ENCODE measurements around the gene SLC7A10. TPM values are rescaled to one million over a fixed set of nuclear protein-coding genes. Genes with fewer than 3 reads are reported as not detected.

SLC7A10 gene
- total RNA-seq, 1 donor from 2014 or later, result not detected

DNA sequence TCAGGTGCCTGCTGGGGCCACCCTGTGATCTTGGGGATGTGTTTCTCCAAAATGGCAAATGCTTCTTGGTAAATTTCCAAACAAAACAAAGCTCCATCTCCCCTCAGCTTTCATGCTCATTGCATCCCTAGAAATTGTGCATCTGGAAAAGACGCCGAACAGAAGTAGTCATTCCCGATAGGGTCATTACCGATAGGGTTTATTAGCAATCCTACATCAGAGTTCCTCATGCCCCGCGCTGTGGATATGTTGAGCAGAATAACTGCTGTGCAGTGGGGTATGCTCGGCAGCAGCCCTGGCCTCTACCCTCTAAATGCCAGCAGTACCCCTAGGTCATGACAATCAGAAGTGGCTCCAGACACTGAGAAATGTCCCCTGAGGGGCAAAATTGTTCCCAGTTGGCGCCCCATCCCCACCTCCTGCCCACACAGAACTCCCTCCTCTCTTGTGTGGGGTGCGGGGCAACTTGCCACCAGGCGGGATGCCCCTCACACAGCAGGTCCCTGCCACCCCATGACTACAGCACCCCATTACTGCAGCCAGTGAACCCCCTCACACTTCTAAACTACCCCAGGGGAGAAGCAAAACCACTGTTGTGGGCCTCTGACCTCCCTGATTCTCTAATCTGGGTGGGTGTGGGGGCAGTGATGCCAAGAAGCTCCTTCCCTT lies 13.0 kb upstream of the SLC7A10 start:
- H3K27ac Mint-ChIP-seq (ENCODE audit: unreplicated experiment), result no peak overlapping the region
- no peak overlapping the region for H3K4me3 Mint-ChIP-seq (ENCODE audit: unreplicated experiment)
- no peak for DNase-seq
- no peaks in the 10 kb centered on the region for H3K36me3 Mint-ChIP-seq (ENCODE audit: unreplicated experiment)
- no peaks in the 10 kb centered on the region for H3K4me1 Mint-ChIP-seq (ENCODE audit: low read depth, unreplicated experiment)
- H3K27me3 Mint-ChIP-seq (ENCODE audit: unreplicated experiment), result peaks cover 5% of the 10 kb centered on the region
- no peak for TF ChIP-seq CTCF (IDR thresholded peaks at IDR 0.05; ENCODE audit: partially characterized antibody, unreplicated experiment)
- H3K9me3 Mint-ChIP-seq (ENCODE audit: unreplicated experiment), result no peaks in the 10 kb centered on the region

GRCh38 chr19:33236696-33237390 lies 11.2 kb upstream of the SLC7A10 start:
- H3K27ac Mint-ChIP-seq (ENCODE audit: unreplicated experiment), result no peak overlapping the region
- DNase-seq, result peak; percentile 11
- H3K4me1 Mint-ChIP-seq (ENCODE audit: low read depth, unreplicated experiment), result no peaks in the 10 kb centered on the region
- H3K36me3 Mint-ChIP-seq (ENCODE audit: unreplicated experiment), result no peaks in the 10 kb centered on the region
- H3K4me3 Mint-ChIP-seq (ENCODE audit: unreplicated experiment), result no peak overlapping the region
- H3K9me3 Mint-ChIP-seq (ENCODE audit: unreplicated experiment), result no peaks in the 10 kb centered on the region
- peaks cover 5% of the 10 kb centered on the region for H3K27me3 Mint-ChIP-seq (ENCODE audit: unreplicated experiment)
- TF ChIP-seq CTCF (IDR thresholded peaks at IDR 0.05; ENCODE audit: partially characterized antibody, unreplicated experiment), result no peak

DNA sequence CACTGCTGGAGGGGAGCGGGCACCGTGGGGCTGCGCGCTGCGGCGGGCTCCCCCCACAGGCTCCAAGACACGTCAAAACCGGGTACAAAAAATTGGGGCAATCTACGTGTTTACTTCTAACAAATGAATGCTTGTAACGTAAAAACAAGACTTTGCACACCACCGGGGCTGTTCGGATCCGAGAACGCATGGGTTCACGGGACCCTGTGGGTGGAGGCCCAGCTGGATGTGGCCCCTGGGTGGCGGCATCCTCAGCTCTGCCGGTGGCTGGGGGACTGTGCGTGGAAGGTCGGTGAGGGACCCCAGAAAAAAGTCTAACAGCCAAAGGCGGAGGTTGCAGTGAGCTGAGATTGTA lies 10.3 kb upstream of the SLC7A10 start:
- H3K4me3 Mint-ChIP-seq (ENCODE audit: unreplicated experiment), result no peak overlapping the region
- peaks cover 6% of the 10 kb centered on the region for H3K27me3 Mint-ChIP-seq (ENCODE audit: unreplicated experiment)
- no peaks in the 10 kb centered on the region for H3K4me1 Mint-ChIP-seq (ENCODE audit: low read depth, unreplicated experiment)
- no peak for TF ChIP-seq CTCF (IDR thresholded peaks at IDR 0.05; ENCODE audit: partially characterized antibody, unreplicated experiment)
- H3K36me3 Mint-ChIP-seq (ENCODE audit: unreplicated experiment), result no peaks in the 10 kb centered on the region
- no peaks in the 10 kb centered on the region for H3K9me3 Mint-ChIP-seq (ENCODE audit: unreplicated experiment)
- no peak overlapping the region for H3K27ac Mint-ChIP-seq (ENCODE audit: unreplicated experiment)
- DNase-seq, result no peak

- DNase-seq, result peak; percentile 94
- TF ChIP-seq CTCF (IDR thresholded peaks at IDR 0.05; ENCODE audit: partially characterized antibody, unreplicated experiment), result peak; percentile 95
- Mint-ChIP-seq H3K9me3 (ENCODE audit: unreplicated experiment) (no peaks in the 10 kb centered on the region), H3K4me1 (ENCODE audit: low read depth, unreplicated experiment) (no peaks in the 10 kb centered on the region), H3K27ac (ENCODE audit: unreplicated experiment) (no peak overlapping the region), H3K27me3 (ENCODE audit: unreplicated experiment) (peaks cover 10% of the 10 kb centered on the region), H3K36me3 (ENCODE audit: unreplicated experiment) (no peaks in the 10 kb centered on the region), H3K4me3 (ENCODE audit: unreplicated experiment) (no peak overlapping the region)
These were observed 9.8 kb upstream of the SLC7A10 start for GRCh38 chr19:33235269-33235995.

DNA sequence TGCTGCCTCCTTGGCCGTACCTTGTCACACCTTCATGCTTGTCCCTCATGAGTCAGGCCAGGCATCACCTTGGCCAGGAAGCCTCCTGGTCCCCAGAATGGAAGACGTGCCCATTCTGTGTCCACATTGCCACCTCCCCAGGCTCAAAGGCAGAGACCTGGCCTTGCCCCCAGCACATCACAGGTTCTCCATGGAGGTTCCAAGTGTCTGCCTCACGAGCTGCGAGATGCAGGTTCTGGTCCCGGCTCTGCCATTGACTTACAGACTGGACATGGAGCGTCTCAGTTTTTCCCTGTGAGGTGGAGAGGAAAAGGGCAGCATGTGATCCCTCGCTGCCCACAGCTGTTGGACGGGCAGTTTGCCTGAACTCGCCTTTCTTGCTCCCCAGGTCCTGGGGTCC lies 9.1 kb upstream of the SLC7A10 start:
- H3K27me3 Mint-ChIP-seq (ENCODE audit: unreplicated experiment), result peaks cover 12% of the 10 kb centered on the region
- no peaks in the 10 kb centered on the region for H3K4me1 Mint-ChIP-seq (ENCODE audit: low read depth, unreplicated experiment)
- peaks cover 1% of the 10 kb centered on the region for H3K9me3 Mint-ChIP-seq (ENCODE audit: unreplicated experiment)
- H3K36me3 Mint-ChIP-seq (ENCODE audit: unreplicated experiment), result no peaks in the 10 kb centered on the region
- H3K27ac Mint-ChIP-seq (ENCODE audit: unreplicated experiment), result no peak overlapping the region
- no peak for TF ChIP-seq CTCF (IDR thresholded peaks at IDR 0.05; ENCODE audit: partially characterized antibody, unreplicated experiment)
- no peak overlapping the region for H3K4me3 Mint-ChIP-seq (ENCODE audit: unreplicated experiment)
- peak; percentile 6 for DNase-seq
